NCI-H2227 treated with DMSO at 0.1 percent for 48 hours (cell line): ENCODE measurements around the gene ADCY2.

Source experiments
- DNase-seq: peaks from one replicate; lab custom pipeline; 2025; lab: John Stamatoyannopoulos, UW

The ADCY2 gene

DNA sequence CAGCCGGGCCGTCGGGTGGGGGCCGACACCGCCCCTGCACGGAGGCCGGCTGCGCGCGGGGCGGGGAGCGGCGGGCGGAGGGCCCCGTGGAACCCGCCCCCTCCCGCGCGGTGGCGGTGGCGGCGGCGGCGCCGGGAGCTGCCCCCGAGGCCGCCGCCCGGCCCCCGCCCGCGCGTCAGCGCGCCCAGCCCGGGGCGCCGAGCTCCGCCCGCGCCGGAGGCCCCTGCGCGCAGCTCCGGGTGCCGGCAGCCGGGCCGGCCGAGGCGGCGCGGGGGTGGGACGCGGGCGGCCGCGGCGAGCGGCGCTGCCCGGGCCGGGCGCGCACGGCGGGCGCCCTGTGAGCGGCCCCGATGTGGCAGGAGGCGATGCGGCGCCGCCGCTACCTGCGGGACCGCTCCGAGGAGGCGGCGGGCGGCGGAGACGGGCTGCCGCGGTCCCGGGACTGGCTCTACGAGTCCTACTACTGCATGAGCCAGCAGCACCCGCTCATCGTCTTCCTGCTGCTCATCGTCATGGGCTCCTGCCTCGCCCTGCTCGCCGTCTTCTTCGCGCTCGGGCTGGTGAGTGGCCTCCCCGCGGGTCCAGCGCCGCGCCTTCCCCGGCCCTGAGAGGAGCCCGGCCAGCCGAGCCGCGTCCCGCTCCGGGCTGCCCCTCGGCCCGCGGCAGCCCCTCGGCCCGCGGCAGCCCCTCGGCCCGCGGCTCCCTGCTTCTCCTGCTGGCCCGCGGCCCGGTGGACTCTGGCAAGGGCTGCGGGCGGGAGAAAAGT, at the start of gene ADCY2:
ADCY2 (plus strand) TSS at position 192 of the 766 bp plus-strand sequence; CDS start at position 351, 159 bp downstream.
- DNase-seq, result no peak

DNA sequence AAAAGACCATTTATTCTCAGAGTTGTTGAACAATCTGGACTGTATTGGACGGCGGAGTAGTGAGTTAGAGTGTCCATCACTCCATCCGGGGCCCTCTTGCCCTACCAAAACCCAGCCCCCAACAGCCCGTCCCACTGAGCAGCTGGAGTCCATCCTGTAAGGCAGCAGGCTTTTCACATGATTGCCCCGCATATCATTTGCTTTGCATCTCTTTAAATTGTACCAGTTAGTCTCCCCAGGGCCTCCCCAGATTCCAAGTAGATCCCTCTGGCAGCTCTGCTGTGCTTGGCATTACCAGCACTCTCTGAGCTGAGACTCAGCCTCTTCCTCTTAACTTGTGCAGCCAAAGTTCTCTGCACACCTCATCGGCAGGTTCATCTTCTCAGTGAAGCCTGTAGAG, 48.6 kb upstream of the ADCY2 start:
- DNase-seq, result no peak

GRCh38 chr5:7348168-7348854, 47.6 kb upstream of the ADCY2 start:
- DNase-seq, result peak; percentile 5

GRCh38 chr5:7361593-7361992, 34.3 kb upstream of the ADCY2 start:
- no peak for DNase-seq

- DNase-seq, result no peak
Measured at GRCh38 chr5:7363067-7363677, 32.8 kb upstream of the ADCY2 start.

GRCh38 chr5:7364226-7364875, 31.6 kb upstream of the ADCY2 start:
- DNase-seq, result no peak

DNA sequence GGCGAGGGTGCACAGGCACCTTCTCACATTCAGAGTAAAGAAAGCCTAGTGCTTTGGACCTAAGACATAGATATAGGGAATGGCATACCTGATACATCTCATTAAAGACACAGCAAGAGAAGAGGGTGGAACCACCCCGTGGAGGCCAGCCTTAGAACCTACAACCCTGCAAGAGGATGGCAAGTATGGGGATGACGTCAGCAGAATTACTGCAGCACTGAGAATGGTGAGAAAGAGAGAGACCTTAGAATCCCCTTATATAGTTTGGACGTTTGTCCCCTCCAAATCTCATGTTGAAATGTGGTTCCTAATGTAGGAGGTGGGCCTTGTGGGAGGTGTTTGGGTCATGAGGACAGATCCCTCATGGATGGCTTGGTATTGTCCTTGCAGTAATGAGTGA, 28.2 kb upstream of the ADCY2 start:
- no peak for DNase-seq

DNA sequence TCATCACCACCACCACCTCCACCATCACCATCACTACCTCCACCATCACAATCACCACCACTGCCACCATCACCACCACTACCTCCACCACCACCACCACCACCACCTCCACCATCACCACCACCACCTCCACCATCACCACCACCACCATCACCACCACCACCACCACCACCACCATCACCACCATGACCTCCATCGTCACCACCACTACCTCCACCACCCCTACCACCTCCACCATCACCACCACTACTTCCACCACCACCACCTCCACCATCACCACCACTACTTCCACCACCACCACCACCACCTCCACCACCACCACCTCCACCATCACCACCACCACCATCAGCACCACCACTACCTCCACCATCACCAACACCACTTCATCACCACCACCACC, 23.5 kb upstream of the ADCY2 start:
- DNase-seq, result no peak

DNA sequence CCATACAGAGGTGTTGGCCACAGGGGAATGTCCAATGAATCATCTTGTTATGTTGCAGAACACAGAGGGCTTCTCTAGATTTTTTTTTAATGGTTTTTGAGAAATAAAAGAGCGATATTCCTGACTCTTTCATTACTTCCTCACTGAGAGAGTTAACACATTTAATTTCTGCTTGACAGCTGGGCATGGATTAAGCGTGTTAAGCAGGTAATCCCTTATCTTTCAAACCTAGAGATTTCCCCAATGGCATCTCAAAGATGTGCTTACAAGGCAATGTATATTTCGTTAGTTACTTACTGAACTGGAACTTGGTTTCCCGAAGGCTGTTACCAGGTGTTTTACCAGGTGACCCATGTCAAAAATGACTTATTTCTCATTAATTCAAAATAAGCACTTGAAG, 21.8 kb upstream of the ADCY2 start:
- no peak for DNase-seq

GRCh38 chr5:7375457-7375856, 20.5 kb upstream of the ADCY2 start:
- DNase-seq, result no peak

DNA sequence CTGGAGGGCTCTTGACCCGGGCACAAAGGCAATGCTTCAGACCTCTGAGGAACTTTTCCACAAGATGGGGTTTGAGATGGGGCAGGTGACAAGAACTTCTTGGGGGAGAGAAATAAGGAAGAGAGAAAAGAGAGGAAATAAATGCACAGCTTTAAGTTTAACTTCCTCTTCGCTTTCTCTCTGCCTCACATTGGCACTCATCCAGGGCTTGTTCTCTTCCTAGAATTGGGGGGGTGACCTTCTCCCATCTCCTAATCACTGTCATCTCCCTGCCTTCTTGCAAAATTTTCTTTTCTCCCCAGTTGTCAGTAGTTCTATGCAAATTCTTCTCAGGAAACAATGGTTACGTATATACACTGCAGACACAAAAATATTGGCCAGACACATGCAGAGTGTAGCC, 19.1 kb upstream of the ADCY2 start:
- DNase-seq, result no peak

GRCh38 chr5:7377761-7378160, 18.2 kb upstream of the ADCY2 start:
- DNase-seq, result no peak

- no peak for DNase-seq
Measured at GRCh38 chr5:7382588-7382987, 13.3 kb upstream of the ADCY2 start.

GRCh38 chr5:7385681-7386080, 10.3 kb upstream of the ADCY2 start:
- DNase-seq, result no peak

- DNase-seq, result no peak
Measured at GRCh38 chr5:7388553-7388952, 7.4 kb upstream of the ADCY2 start.

GRCh38 chr5:7391215-7391614, 4.7 kb upstream of the ADCY2 start:
- DNase-seq, result no peak

GRCh38 chr5:7391814-7392692, 3.9 kb upstream of the ADCY2 start:
- DNase-seq, result no peak

DNA sequence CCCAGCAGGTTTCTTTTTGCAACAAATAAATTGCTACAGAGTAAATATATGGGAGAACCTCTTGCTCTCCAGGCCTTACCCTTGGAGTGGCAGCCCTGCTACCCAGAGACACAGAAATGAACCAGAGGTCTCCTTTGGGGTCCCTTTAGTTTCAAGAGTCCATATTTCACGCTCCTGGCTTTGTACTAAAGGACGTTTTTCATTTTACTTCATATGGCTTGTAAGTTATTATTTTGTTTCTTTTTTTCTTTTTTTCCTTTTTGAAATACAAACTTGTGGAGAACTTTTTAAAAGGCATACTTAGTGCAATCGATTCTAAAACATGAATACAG, 3.3 kb upstream of the ADCY2 start:
- DNase-seq, result no peak

DNA sequence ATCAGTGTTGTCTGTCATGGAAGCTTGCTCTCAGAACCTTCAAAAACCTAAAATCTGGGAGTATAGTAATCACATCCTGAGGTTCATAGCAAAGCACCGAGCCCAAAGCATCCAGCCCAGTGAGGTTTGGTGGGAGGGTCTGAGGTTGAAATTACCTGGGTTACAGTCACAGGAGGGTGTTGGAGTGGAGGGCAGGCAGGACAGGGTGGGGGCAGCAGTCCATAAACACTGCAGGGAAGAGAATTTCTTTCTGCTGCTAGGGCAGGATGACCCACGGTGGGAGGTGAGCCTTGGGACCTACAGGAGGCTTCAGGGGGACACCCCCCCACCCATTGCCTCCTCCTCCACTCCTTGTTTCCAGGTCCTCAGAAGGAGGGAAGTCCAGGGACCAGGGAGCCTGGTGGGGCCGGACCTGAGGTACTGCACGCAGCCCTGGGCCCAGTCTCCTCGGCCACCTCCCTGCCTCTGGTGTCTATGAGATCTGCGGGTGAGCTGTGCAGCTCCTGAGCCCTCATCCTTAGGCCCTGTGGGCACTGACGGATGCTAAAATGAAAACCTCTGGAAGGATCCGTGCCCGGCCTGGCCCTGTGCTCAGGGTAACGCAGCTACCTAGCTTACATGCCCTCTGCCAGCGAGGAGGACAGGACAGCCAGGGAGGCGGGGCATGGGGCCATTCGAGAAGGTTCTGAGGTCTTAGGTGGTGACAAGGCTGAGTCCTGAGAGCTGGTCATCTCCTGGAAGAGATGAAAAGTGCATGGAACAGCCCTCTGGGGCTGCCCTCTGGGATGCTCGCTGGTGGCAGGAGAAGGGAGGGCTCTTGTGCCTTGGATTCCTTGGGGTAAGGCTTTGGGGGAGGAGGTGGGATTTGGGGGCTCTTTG, 1.8 kb upstream of the ADCY2 start:
- no peak for DNase-seq

- DNase-seq, result no peak
Measured at GRCh38 chr5:7394889-7395431, 978 bp upstream of the ADCY2 start.
